Measurements from ENCODE around the gene LNX2. TPM values are rescaled to one million over a fixed set of nuclear protein-coding genes. Genes with fewer than 3 reads are reported as not detected.

The LNX2 gene
- total RNA-seq, 1 donor from 2014 or later, result 29.7 TPM

DNA sequence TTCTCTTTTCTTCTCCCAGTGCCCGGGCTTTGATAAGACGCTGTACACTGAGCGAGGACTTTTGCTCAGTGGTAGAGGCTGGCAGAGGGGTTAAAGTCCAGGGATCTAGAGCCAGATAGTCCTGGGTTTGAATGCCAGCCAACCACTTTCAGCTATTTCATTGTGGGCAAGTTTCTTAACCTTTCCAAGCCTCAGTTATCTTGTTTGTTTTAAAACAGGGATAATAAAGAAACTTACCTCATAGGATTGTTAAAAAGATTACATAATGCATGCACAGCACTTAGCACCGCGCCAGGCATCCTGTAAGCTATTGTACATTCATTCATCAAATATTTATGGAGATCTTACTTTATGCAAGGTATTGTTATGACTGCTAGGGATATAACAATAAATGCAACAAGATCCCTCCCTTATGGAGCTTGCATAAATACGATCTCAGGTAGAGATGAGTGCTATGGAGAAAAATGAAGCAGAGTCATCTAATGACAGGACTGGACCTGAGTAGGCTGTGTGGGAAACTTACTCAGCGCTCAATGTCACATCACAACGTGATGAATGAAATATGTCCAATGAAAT lies 70.8 kb downstream of the LNX2 start:
- Histone ChIP-seq H3K4me3 (no peak overlapping the region), H3K36me3 (peaks cover 68% of the 10 kb centered on the region), H3K4me1 (peaks cover 14% of the 10 kb centered on the region), H3K9me3 (no peaks in the 10 kb centered on the region), H3K27me3 (ENCODE audit: low read depth) (no peaks in the 10 kb centered on the region), H3K27ac (no peak overlapping the region)
- DNase-seq (no peak), ATAC-seq (peak in 1 of 2 donors; percentile 57)
- intact Hi-C loops (cut with DNase I), result no loop called here
- no peak for TF ChIP-seq CTCF (IDR thresholded peaks at IDR 0.05)

DNA sequence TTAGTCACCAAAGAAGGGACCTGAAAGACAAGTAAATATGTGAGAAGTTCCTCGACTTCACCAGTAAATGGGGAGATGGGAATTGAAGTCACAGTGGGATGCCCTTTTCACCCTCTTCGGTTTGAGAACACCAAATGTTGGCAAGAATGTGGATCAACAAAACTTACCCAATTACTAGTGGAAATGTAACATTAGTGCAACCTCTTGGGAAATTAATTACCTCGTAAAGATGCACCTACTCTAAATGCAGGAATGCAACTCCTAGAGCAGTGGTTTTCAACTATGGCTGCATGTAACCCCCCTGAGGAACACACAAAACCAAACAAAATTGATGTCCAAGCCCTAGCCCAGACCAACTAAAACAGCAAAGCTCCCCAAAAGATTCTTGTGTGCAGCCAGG lies 78.1 kb downstream of the LNX2 start:
- Histone ChIP-seq H3K4me1 (no peaks in the 10 kb centered on the region), H3K9me3 (no peaks in the 10 kb centered on the region), H3K36me3 (peaks cover 15% of the 10 kb centered on the region), H3K4me3 (no peak overlapping the region), H3K27ac (no peak overlapping the region), H3K27me3 (ENCODE audit: low read depth) (no peaks in the 10 kb centered on the region)
- TF ChIP-seq CTCF (IDR thresholded peaks at IDR 0.05), result no peak
- intact Hi-C loops (cut with DNase I), result no loop called here
- no peak for ATAC-seq
- no peak for DNase-seq

DNA sequence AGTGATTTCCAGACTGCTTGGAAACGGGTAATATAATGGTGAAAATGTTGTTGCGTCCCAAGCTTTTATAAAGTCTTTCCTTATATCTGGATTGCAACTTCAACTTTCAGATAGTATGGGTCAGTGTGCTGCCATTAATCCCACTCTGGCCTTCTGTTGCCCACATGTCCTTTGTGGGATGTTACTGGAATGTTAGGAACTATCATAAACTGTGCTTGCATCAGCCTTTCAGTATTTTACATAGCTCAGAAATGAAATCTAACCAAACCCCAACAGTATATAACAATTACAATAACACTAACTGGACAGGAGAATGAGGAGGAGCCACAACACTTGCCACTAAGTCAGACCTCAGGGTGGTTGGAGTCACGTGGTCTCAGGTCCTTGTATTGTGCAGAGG lies 78.9 kb downstream of the LNX2 start:
- ATAC-seq (no peak), DNase-seq (no peak)
- no peak for TF ChIP-seq CTCF (IDR thresholded peaks at IDR 0.05)
- Histone ChIP-seq H3K9me3 (no peaks in the 10 kb centered on the region), H3K36me3 (peaks cover 15% of the 10 kb centered on the region), H3K4me1 (peaks cover 4% of the 10 kb centered on the region), H3K27ac (no peak overlapping the region), H3K27me3 (ENCODE audit: low read depth) (no peaks in the 10 kb centered on the region), H3K4me3 (no peak overlapping the region)
- intact Hi-C loops (cut with DNase I), result no loop called here

GRCh38 chr13:27536361-27537101 lies 83.8 kb downstream of the LNX2 start:
- intact Hi-C loops (cut with DNase I), result no loop called here
- no peaks in the 10 kb centered on the region for H3K9me3 ChIP-seq
- peaks cover 27% of the 10 kb centered on the region for H3K4me1 ChIP-seq
- no peak overlapping the region for H3K27ac ChIP-seq
- ATAC-seq (peak in 1 of 2 donors; percentile 44), DNase-seq (peak; percentile 48)
- no peak overlapping the region for H3K4me3 ChIP-seq
- no peaks in the 10 kb centered on the region for H3K27me3 ChIP-seq (ENCODE audit: low read depth)
- no peak for TF ChIP-seq CTCF (IDR thresholded peaks at IDR 0.05)
- peaks cover 8% of the 10 kb centered on the region for H3K36me3 ChIP-seq

DNA sequence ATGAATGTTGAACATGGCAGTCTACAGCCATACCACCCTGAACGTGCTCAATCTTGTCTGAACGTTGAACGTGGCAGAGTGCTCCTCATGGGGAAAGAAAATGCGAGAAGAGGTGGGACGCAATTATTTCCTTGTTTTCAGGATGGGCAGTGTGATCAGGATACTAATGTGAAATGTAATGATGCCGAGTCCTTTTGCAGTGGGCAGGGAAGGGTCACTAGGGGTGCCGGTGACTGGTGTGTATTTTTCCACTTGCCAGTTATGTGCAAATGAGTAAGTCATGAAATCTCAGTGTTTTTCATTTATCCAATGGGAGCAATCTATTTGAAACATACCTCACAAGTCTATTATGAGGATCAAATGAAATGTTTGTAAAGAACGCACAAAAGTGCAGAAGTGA lies 84.8 kb downstream of the LNX2 start:
- Histone ChIP-seq H3K4me1 (peaks cover 27% of the 10 kb centered on the region), H3K36me3 (no peaks in the 10 kb centered on the region), H3K27me3 (ENCODE audit: low read depth) (no peaks in the 10 kb centered on the region), H3K27ac (no peak overlapping the region), H3K9me3 (no peaks in the 10 kb centered on the region), H3K4me3 (no peak overlapping the region)
- intact Hi-C loops (cut with DNase I), result no loop called here
- DNase-seq (no peak), ATAC-seq (peak in 1 of 2 donors; percentile 1)
- TF ChIP-seq CTCF (IDR thresholded peaks at IDR 0.05), result no peak
